K562 (cell line): ENCODE data around the gene CHURC1. TPM values are rescaled to one million over a fixed set of nuclear protein-coding genes. Genes with fewer than 3 reads are reported as not detected.

ENCODE experiments used
- BCLAF1 ChIP-seq, 2 experiments: fragments of 450-650 bp in 1 of 2; IDR thresholded peaks; 2 replicates each; pipeline ENCODE4 v1.6.1; 2011 to 2017; ENCODE audit warnings: low read depth in 2 of 2, antibody characterized with exemption in 1 of 2, borderline replicate concordance in 1 of 2, low read length in 1 of 2, mild to moderate bottlenecking in 1 of 2, mixed read lengths in 1 of 2; ENCODE audit not compliant: control insufficient read depth in 1 of 2
- GTF2E2 ChIP-seq: fragments of 200-800 bp; sonication (Bioruptor generic); IDR thresholded peaks from 2 replicates; pipeline ENCODE4 v1.6.1; 2016; ENCODE audit warnings: missing genetic modification characterization, missing compliant biosample characterization
- HMGN3 ChIP-seq: IDR thresholded peaks from 2 replicates; pipeline ENCODE4 v1.6.1; 2011; ENCODE audit warnings: borderline replicate concordance, low read depth, mild to moderate bottlenecking, mixed read lengths, low read length; ENCODE audit not compliant: insufficient read length; ENCODE audit errors: extremely low read depth
- MAFF ChIP-seq: IDR thresholded peaks from 2 replicates; pipeline ENCODE4 v1.6.1; 2012; ENCODE audit warnings: low read length, improper control_type of control experiment
- PRPF4 ChIP-seq: fragments of 200-400 bp; formaldehyde crosslinking; IDR thresholded peaks from one replicate; pipeline ENCODE4 v1.6.1; 2017; ENCODE audit warnings: low read length, low read depth, mild to moderate bottlenecking; ENCODE audit not compliant: insufficient read depth, poor library complexity, severe bottlenecking
- ZNF274 ChIP-seq: IDR thresholded peaks from 2 replicates; pipeline ENCODE4 v1.6.1; 2011; ENCODE audit warnings: low read depth, mild to moderate bottlenecking, low read length, moderate library complexity, borderline replicate concordance
- ZNF41 ChIP-seq: fragments of 250-450 bp; sonication (Bioruptor Pico); conservative IDR thresholded peaks from 2 replicates; pipeline ENCODE4 v1.4.0; 2020; ENCODE audit warnings: mild to moderate bottlenecking
- polyA plus RNA-seq, 8 experiments: library from polyadenylated mRNA; depleted of rRNA in 4 of 8; stranded (reverse) in 5 of 8; unstranded in 3 of 8; fragments of >200 nt; fragmentation: Nextera tagmentation in 2 of 8; fragmentation: Illumina TruSeq in 1 of 8; extraction: Ambion mirVana in 2 of 8; extraction: Trizol in 1 of 8; gene quantifications; 2 replicates each; pipeline versions ENCODE4 v1.2.1 to v1.2.3, GENCODE V29; 2011 to 2014; ENCODE audit warnings: inconsistent platforms in 1 of 8, missing spikeins in 1 of 8
- total RNA-seq, 7 experiments: library from RNA; depleted of rRNA in 6 of 7; stranded (reverse); fragments of >200 nt in 6 of 7; fragmentation: Illumina TruSeq in 2 of 7; extraction: Trizol in 2 of 7; gene quantifications; 2 replicates each; pipeline versions ENCODE4 v1.2.1 to v1.2.3, GENCODE V29; 2011 to 2021; ENCODE audit warnings: low replicate concordance in 1 of 7
- TF ChIP-seq, protein P1 (sequence below), 2 experiments: fragments of 450-650 bp; IDR thresholded peaks; 2 replicates each; pipeline ENCODE4 v1.6.1; 2016; ENCODE audit warnings: mild to moderate bottlenecking in 2 of 2, borderline replicate concordance in 1 of 2, low read depth in 1 of 2, moderate library complexity in 1 of 2
- TF ChIP-seq, protein P2 (sequence below), 2 experiments: IDR thresholded peaks; 2 replicates each; pipeline ENCODE4 v1.6.1; 2012; ENCODE audit warnings: improper control_type of control experiment in 2 of 2, low read depth in 2 of 2, low read length in 2 of 2, borderline replicate concordance in 1 of 2
- TF ChIP-seq, protein P3 (sequence below): fragments of 450-650 bp; IDR thresholded peaks from 2 replicates; pipeline ENCODE4 v1.6.1; 2016; ENCODE audit warnings: low read depth, mild to moderate bottlenecking, moderate library complexity

The CHURC1 gene
- total and polyA plus RNA-seq, 9 of the 15 experiments (the other 6 are each of a cell fraction or from before 2014, with no cell fraction given): 27.3 to 239 (median 45.6) TPM

- TF ChIP-seq BCLAF1 (IDR thresholded peaks at IDR 0.05; ENCODE audit: borderline replicate concordance in 1 of 2, control insufficient read depth in 1 of 2, low read depth in 2 of 2, low read length in 1 of 2): no peak
- no peak for TF ChIP-seq PRPF4
- no peak for TF ChIP-seq ZNF41 (CRISPR knock-in tag)
- TF ChIP-seq ZNF274: no peak
- TF ChIP-seq HMGN3: no peak
- TF ChIP-seq, protein P1, sequence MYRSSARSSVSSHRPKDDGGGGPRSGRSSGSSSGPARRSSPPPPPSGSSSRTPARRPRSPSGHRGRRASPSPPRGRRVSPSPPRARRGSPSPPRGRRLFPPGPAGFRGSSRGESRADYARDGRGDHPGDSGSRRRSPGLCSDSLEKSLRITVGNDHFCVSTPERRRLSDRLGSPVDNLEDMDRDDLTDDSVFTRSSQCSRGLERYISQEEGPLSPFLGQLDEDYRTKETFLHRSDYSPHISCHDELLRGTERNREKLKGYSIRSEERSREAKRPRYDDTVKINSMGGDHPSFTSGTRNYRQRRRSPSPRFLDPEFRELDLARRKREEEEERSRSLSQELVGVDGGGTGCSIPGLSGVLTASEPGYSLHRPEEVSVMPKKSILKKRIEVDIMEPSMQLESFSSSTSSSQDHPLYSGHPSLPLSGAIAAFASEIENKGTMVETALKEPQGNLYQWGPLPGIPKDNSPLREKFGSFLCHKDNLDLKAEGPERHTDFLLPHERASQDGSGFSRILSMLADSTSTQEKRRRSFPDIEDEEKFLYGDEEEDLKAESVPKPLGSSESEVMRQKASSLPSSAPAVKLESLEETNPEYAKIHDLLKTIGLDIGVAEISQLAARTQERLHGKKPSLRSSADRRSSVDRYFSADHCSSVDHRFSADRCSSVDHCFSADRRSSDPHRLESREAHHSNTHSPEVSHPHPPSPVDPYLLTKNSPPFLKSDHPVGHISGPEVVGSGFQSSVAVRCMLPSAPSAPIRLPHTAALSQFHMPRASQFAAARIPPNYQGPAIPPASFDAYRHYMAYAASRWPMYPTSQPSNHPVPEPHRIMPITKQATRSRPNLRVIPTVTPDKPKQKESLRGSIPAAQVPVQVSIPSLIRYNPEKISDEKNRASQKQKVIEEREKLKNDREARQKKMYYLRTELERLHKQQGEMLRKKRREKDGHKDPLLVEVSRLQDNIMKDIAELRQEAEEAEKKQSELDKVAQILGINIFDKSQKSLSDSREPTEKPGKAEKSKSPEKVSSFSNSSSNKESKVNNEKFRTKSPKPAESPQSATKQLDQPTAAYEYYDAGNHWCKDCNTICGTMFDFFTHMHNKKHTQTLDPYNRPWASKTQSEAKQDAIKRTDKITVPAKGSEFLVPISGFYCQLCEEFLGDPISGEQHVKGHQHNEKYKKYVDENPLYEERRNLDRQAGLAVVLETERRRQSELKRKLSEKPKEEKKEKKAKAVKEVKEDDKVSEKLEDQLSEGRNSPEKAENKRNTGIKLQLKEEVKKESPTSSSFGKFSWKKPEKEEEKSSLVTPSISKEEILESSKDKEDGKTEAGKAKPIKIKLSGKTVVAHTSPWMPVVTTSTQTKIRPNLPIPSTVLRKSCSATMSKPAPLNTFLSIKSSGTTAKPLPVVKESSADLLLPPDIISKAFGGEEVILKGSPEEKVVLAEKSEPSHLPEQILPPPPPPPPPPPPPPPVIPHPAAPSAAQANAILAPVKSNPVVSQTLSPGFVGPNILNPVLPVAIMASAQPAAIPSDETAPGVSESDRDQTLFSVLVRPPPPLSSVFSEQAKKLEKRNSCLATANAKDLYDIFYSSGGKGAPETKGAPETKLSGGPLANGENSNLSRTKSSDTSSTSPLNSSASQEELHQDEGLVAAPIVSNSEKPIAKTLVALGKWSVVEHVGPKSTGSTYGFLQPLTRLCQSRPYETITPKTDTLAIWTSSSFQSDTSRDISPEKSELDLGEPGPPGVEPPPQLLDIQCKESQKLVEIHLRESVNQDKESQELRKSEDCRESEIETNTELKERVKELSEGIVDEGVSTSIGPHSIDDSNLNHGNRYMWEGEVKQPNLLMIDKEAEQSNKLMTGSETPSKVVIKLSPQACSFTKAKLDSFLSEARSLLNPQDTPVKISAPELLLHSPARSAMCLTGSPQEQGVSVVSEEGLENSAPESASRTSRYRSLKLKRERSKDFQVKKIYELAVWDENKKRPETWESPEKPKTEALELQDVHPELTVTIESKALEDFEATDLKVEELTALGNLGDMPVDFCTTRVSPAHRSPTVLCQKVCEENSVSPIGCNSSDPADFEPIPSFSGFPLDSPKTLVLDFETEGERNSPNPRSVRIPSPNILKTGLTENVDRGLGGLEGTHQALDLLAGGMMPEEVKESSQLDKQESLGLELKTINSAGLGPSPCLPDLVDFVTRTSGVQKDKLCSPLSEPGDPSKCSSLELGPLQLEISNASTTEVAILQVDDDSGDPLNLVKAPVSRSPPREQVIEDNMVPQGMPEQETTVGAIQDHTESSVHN (IDR thresholded peaks at IDR 0.05; ENCODE audit: borderline replicate concordance in 1 of 2, low read depth in 1 of 2): no peak
- TF ChIP-seq, protein P2, sequence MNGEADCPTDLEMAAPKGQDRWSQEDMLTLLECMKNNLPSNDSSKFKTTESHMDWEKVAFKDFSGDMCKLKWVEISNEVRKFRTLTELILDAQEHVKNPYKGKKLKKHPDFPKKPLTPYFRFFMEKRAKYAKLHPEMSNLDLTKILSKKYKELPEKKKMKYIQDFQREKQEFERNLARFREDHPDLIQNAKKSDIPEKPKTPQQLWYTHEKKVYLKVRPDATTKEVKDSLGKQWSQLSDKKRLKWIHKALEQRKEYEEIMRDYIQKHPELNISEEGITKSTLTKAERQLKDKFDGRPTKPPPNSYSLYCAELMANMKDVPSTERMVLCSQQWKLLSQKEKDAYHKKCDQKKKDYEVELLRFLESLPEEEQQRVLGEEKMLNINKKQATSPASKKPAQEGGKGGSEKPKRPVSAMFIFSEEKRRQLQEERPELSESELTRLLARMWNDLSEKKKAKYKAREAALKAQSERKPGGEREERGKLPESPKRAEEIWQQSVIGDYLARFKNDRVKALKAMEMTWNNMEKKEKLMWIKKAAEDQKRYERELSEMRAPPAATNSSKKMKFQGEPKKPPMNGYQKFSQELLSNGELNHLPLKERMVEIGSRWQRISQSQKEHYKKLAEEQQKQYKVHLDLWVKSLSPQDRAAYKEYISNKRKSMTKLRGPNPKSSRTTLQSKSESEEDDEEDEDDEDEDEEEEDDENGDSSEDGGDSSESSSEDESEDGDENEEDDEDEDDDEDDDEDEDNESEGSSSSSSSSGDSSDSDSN (IDR thresholded peaks at IDR 0.05; ENCODE audit: borderline replicate concordance in 1 of 2, low read depth in 2 of 2, low read length in 2 of 2): no peak; a peak in 1 of 4 replicates
- TF ChIP-seq, protein P3, sequence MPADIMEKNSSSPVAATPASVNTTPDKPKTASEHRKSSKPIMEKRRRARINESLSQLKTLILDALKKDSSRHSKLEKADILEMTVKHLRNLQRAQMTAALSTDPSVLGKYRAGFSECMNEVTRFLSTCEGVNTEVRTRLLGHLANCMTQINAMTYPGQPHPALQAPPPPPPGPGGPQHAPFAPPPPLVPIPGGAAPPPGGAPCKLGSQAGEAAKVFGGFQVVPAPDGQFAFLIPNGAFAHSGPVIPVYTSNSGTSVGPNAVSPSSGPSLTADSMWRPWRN: no peak
- TF ChIP-seq MAFF: no peak
- TF ChIP-seq GTF2E2: no peak
These were observed 33.8 kb upstream of the CHURC1 start (continued) for GRCh38 chr14:64880221-64881121.
